Hepatocyte (in vitro differentiated cells): ENCODE results near the gene DNM2. TPM values are rescaled to one million over a fixed set of nuclear protein-coding genes. Genes with fewer than 3 reads are reported as not detected.

Source experiments
- DNase-seq: peaks from one replicate; pipeline ENCODE4 v3.0.0-alpha.2; 2016; ENCODE audit warnings: low spot score
- H2AFZ ChIP-seq: fragments of 200-600 bp; sonication (generic); 2 replicates; pipeline ENCODE4 v1.6.0; 2016; ENCODE audit warnings: antibody characterized with exemption, mild to moderate bottlenecking
- H3K27ac ChIP-seq: fragments of 200-600 bp; sonication (generic); 2 replicates; pipeline ENCODE4 v1.5.1; 2016; ENCODE audit warnings: mild to moderate bottlenecking
- H3K27me3 ChIP-seq: fragments of 200-600 bp; sonication (generic); 2 replicates; pipeline ENCODE4 v1.6.1; 2016
- H3K36me3 ChIP-seq: fragments of 200-600 bp; sonication (generic); replicated peaks from 2 replicates; pipeline ENCODE4 v1.5.1; 2016; ENCODE audit warnings: low read depth; ENCODE audit not compliant: insufficient read depth
- H3K4me1 ChIP-seq: fragments of 200-600 bp; sonication (generic); 2 replicates; pipeline ENCODE4 v1.5.1; 2016; ENCODE audit warnings: mild to moderate bottlenecking, moderate library complexity; ENCODE audit not compliant: insufficient read depth
- H3K4me2 ChIP-seq: fragments of 200-600 bp; sonication (generic); 2 replicates; pipeline ENCODE4 v1.6.0; 2016
- H3K4me3 ChIP-seq: fragments of 200-600 bp; sonication (generic); 2 replicates; pipeline ENCODE4 v1.5.1; 2016; ENCODE audit warnings: mild to moderate bottlenecking
- H3K79me2 ChIP-seq: fragments of 200-600 bp; sonication (generic); 2 replicates; pipeline ENCODE4 v1.6.0; 2017; ENCODE audit warnings: mild to moderate bottlenecking
- H3K9me2 ChIP-seq: fragments of 200-600 bp; sonication (generic); replicated peaks from 2 replicates; pipeline ENCODE4 v1.6.0; 2017; ENCODE audit warnings: mild to moderate bottlenecking; ENCODE audit not compliant: insufficient read depth
- H3K9me3 ChIP-seq: fragments of 200-600 bp; sonication (generic); 2 replicates; pipeline ENCODE4 v1.5.1; 2016; ENCODE audit warnings: low read depth, mild to moderate bottlenecking
- H4K20me1 ChIP-seq: fragments of 200-600 bp; sonication (generic); 2 replicates; pipeline ENCODE4 v1.6.0; 2016; ENCODE audit warnings: mild to moderate bottlenecking; ENCODE audit not compliant: insufficient read depth, poor library complexity, severe bottlenecking
- EZH2 ChIP-seq: fragments of 200-600 bp; sonication (generic); IDR thresholded peaks from 2 replicates; pipeline ENCODE4 v1.6.1; 2016; ENCODE audit warnings: antibody characterized with exemption, mild to moderate bottlenecking, borderline replicate concordance
- EZH2phosphoT487 ChIP-seq: fragments of 200-600 bp; sonication (generic); IDR thresholded peaks from one replicate; pipeline ENCODE4 v1.6.1; 2018; ENCODE audit warnings: antibody characterized with exemption, mild to moderate bottlenecking, low read depth, moderate library complexity; ENCODE audit not compliant: unreplicated experiment, severe bottlenecking
- WGBS: methylation state at CpG from one replicate; pipeline ENCODE4 v1.1.6; 2016; ENCODE audit warnings: low lambda C conversion rate; ENCODE audit errors: missing lambda C conversion rate; 5-methylcytosine and 5-hydroxymethylcytosine counted together
- polyA plus RNA-seq: library from polyadenylated mRNA; unstranded; fragments of >200 nt; fragmentation: Nextera tagmentation; extraction: Ambion mirVana; gene quantifications from 2 replicates; pipeline ENCODE4 v1.2.1, GENCODE V29; 2016
- total RNA-seq: library from RNA; depleted of rRNA; stranded (reverse); fragments of >200 nt; gene quantifications from 2 replicates; pipeline ENCODE4 v1.2.3, GENCODE V29; 2014
- TF ChIP-seq, protein P1 (sequence below): fragments of 200-600 bp; sonication (generic); IDR thresholded peaks from 2 replicates; pipeline ENCODE4 v1.5.1; 2016; ENCODE audit warnings: antibody characterized with exemption, mild to moderate bottlenecking; ENCODE audit not compliant: poor library complexity

DNM2 gene
- total and polyA plus RNA-seq, 2 experiments from 2014 or later = 93.9 to 130 TPM

- Histone ChIP-seq H3K36me3 (no peaks in the 10 kb centered on the region), H2AFZ (no peak overlapping the region), H3K27me3 (no peaks in the 10 kb centered on the region), H3K27ac (no peak overlapping the region), H3K9me3 (no peaks in the 10 kb centered on the region), H3K4me2 (no peak overlapping the region), H3K4me1 (no peaks in the 10 kb centered on the region), H3K4me3 (no peak overlapping the region), H4K20me1 (peaks cover 65% of the 10 kb centered on the region), H3K79me2 (peaks cover 14% of the 10 kb centered on the region), H3K9me2 (no peaks in the 10 kb centered on the region)
- TF ChIP-seq EZH2 (no peak), EZH2phosphoT487 (no peak)
- TF ChIP-seq, protein P1, sequence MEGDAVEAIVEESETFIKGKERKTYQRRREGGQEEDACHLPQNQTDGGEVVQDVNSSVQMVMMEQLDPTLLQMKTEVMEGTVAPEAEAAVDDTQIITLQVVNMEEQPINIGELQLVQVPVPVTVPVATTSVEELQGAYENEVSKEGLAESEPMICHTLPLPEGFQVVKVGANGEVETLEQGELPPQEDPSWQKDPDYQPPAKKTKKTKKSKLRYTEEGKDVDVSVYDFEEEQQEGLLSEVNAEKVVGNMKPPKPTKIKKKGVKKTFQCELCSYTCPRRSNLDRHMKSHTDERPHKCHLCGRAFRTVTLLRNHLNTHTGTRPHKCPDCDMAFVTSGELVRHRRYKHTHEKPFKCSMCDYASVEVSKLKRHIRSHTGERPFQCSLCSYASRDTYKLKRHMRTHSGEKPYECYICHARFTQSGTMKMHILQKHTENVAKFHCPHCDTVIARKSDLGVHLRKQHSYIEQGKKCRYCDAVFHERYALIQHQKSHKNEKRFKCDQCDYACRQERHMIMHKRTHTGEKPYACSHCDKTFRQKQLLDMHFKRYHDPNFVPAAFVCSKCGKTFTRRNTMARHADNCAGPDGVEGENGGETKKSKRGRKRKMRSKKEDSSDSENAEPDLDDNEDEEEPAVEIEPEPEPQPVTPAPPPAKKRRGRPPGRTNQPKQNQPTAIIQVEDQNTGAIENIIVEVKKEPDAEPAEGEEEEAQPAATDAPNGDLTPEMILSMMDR = no peak
- DNase-seq = no peak
- 97% methylated on average over 25 of the region's 27 CpGs for WGBS
These were observed 29.2 kb upstream of the DNM2 start for GRCh38 chr19:10688545-10689280.

GRCh38 chr19:10690341-10690781, 27.5 kb upstream of the DNM2 start:
- Histone ChIP-seq H3K4me2 (no peak overlapping the region), H3K79me2 (peaks cover 5% of the 10 kb centered on the region), H3K4me3 (no peak overlapping the region), H3K27ac (no peak overlapping the region), H3K36me3 (no peaks in the 10 kb centered on the region), H4K20me1 (peaks cover 57% of the 10 kb centered on the region), H2AFZ (no peak overlapping the region), H3K27me3 (no peaks in the 10 kb centered on the region), H3K9me2 (no peaks in the 10 kb centered on the region), H3K4me1 (no peaks in the 10 kb centered on the region), H3K9me3 (no peaks in the 10 kb centered on the region)
- TF ChIP-seq EZH2phosphoT487 = no peak
- no peak for TF ChIP-seq EZH2
- TF ChIP-seq, protein P1 = no peak
- no peak for DNase-seq
- 70% methylated on average over 7 of the region's 7 CpGs for WGBS

DNA sequence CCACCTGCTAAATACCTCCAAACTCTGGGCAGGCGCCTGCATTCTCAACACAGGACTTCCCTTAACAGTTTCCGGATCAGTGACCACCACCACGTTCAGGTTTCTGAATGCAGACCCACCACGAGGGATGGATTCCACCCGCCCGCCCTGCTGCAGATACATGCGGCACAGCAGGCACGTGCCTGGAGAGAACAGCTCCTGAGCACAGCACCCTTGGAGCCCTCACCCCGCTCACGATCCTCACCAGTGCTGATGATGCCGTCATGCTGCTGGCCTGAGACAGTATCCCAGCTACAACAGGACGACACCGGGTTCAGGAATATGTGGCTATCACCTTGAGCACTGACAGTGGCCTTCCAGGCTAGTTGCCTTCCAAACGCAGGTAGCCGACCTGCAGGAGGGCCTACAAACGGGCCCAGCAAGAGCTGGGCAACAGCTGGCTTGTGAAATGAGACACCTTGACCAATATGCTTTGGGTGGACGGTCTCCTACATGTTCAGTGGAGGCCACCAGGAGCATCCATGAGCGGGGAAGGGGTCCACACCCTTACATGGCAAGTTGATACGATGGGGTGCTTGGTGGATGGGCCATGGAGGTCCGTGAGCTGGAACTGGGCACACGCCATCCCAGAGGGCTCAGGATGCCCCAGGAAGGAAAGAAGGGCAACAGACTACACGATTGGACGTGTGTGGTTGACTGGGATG, 26.5 kb upstream of the DNM2 start:
- H2AFZ ChIP-seq = no peak overlapping the region

More for the DNA sequence above, 26.5 kb upstream of the DNM2 start:
- no peak for TF ChIP-seq EZH2phosphoT487
- TF ChIP-seq, protein P1 = no peak
- TF ChIP-seq EZH2 = no peak
- no peaks in the 10 kb centered on the region for H3K36me3 ChIP-seq
- no peak overlapping the region for H3K4me3 ChIP-seq
- DNase-seq = no peak
- no peak overlapping the region for H3K27ac ChIP-seq
- no peaks in the 10 kb centered on the region for H3K9me2 ChIP-seq
- H3K4me1 ChIP-seq = no peaks in the 10 kb centered on the region
- no peaks in the 10 kb centered on the region for H3K9me3 ChIP-seq
- no peak overlapping the region for H3K4me2 ChIP-seq
- peaks cover 47% of the 10 kb centered on the region for H4K20me1 ChIP-seq
- H3K79me2 ChIP-seq = no peaks in the 10 kb centered on the region
- H3K27me3 ChIP-seq = no peaks in the 10 kb centered on the region
- 92% methylated on average over 22 of the region's 23 CpGs for WGBS
